Dendritic cell treated with granulocyte-macrophage colony-stimulating factor and Interleukin-4, amounts not matched to agents 40 ng/mL and 50 ng/mL, for 4 days (primary cell): ENCODE data around the gene LRRC75A.

Source experiments
- H3K27ac Mint-ChIP-seq: one replicate; pipeline ENCODE4 v1.8.0; 2022; ENCODE audit warnings: mild to moderate bottlenecking, mixed read lengths
- H3K27me3 Mint-ChIP-seq: one replicate; pipeline ENCODE4 v1.8.0; 2022; ENCODE audit warnings: mild to moderate bottlenecking, mixed read lengths
- H3K36me3 Mint-ChIP-seq: one replicate; pipeline ENCODE4 v1.8.0; 2022; ENCODE audit warnings: low read depth, mixed read lengths
- H3K4me1 Mint-ChIP-seq: one replicate; pipeline ENCODE4 v1.8.0; 2022; ENCODE audit warnings: low read depth, mixed read lengths
- H3K4me3 Mint-ChIP-seq: one replicate; pipeline ENCODE4 v1.8.0; 2022; ENCODE audit warnings: mild to moderate bottlenecking, moderate library complexity, mixed read lengths
- H3K9me3 Mint-ChIP-seq: one replicate; pipeline ENCODE4 v1.8.0; 2022; ENCODE audit warnings: mixed read lengths
- intact Hi-C: fragments of 100-400 bp; cut with micrococcal nuclease; formaldehyde crosslinking; loops from one replicate; pipeline ENCODE4 v1.15.0; 2022

LRRC75A gene

GRCh38 chr17:16507918-16508533 is 16.0 kb upstream of the LRRC75A start:
- H3K4me3 Mint-ChIP-seq = no peak overlapping the region
- intact Hi-C loops = no loop called here
- no peak overlapping the region for H3K27ac Mint-ChIP-seq
- no peaks in the 10 kb centered on the region for H3K36me3 Mint-ChIP-seq
- no peaks in the 10 kb centered on the region for H3K27me3 Mint-ChIP-seq
- peaks cover 39% of the 10 kb centered on the region for H3K4me1 Mint-ChIP-seq
- H3K9me3 Mint-ChIP-seq = no peaks in the 10 kb centered on the region

GRCh38 chr17:16506188-16506587 is 14.2 kb upstream of the LRRC75A start:
- H3K27me3 Mint-ChIP-seq = peaks cover under 1% of the 10 kb centered on the region
- H3K4me1 Mint-ChIP-seq = peaks cover 23% of the 10 kb centered on the region
- H3K36me3 Mint-ChIP-seq = no peaks in the 10 kb centered on the region
- intact Hi-C loops = no loop called here
- no peak overlapping the region for H3K27ac Mint-ChIP-seq
- H3K4me3 Mint-ChIP-seq = no peak overlapping the region
- H3K9me3 Mint-ChIP-seq = no peaks in the 10 kb centered on the region

DNA sequence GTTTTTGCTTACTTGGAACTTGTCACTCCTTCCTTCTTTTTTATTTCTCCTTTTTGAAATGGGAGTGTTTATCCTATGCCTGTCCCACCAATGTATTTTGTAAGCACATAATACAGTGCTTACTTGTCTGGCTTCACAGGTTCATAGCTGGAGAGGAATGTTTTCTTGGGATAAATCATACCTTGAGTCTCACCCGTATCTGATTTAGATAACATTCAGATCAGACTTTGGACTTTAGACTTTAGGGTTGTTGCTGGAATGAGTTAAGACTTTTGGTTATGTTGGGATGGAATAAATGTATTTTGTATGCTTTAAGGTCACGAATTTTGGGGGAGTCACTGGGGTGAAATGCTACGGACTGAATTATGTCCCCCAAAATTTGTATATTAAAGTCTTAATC is 13.0 kb upstream of the LRRC75A start:
- Mint-ChIP-seq H3K9me3 (no peaks in the 10 kb centered on the region), H3K36me3 (no peaks in the 10 kb centered on the region), H3K27ac (no peak overlapping the region), H3K27me3 (peaks cover 3% of the 10 kb centered on the region), H3K4me3 (no peak overlapping the region), H3K4me1 (peaks cover 14% of the 10 kb centered on the region)
- intact Hi-C loops = no loop called here

- Mint-ChIP-seq H3K4me3 (no peak overlapping the region), H3K36me3 (no peaks in the 10 kb centered on the region), H3K27me3 (peaks cover 61% of the 10 kb centered on the region), H3K9me3 (no peaks in the 10 kb centered on the region), H3K27ac (no peak overlapping the region), H3K4me1 (peaks cover 6% of the 10 kb centered on the region)
- intact Hi-C loops = no loop called here
These were observed 5.0 kb upstream of the LRRC75A start for GRCh38 chr17:16496820-16497489.

- intact Hi-C loops = no loop called here
- Mint-ChIP-seq H3K9me3 (no peaks in the 10 kb centered on the region), H3K4me3 (no peak overlapping the region), H3K27ac (no peak overlapping the region), H3K36me3 (no peaks in the 10 kb centered on the region), H3K4me1 (peaks cover 8% of the 10 kb centered on the region), H3K27me3 (peaks cover 63% of the 10 kb centered on the region)
These were observed 4.2 kb upstream of the LRRC75A start for GRCh38 chr17:16495980-16496819.

DNA sequence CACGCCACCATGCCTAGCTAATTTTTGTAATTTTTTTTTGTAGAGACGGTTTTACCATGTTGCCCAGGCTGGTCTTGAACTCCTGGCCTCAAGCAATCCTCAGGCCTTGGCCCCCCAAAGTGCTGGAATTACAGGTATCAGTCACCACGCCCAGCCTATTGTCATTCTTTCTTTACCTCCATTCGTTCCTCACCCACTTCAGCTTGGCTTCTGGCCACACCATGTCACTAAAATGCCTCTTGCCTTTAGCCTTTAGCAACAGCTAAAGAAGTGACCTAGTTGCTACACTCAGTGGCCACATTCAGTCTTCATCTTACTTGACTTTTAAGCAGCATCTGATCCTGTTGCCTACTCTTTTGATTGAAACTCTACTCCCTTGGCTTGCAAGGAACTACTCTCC is 3.6 kb upstream of the LRRC75A start:
- Mint-ChIP-seq H3K27me3 (peaks cover 67% of the 10 kb centered on the region), H3K4me3 (no peak overlapping the region), H3K27ac (no peak overlapping the region), H3K9me3 (no peaks in the 10 kb centered on the region), H3K4me1 (peaks cover 11% of the 10 kb centered on the region), H3K36me3 (no peaks in the 10 kb centered on the region)
- intact Hi-C loops = no loop called here

GRCh38 chr17:16494059-16494458 is 2.1 kb upstream of the LRRC75A start:
- Mint-ChIP-seq H3K4me1 (peaks cover 11% of the 10 kb centered on the region), H3K9me3 (no peaks in the 10 kb centered on the region), H3K27ac (no peak overlapping the region), H3K36me3 (no peaks in the 10 kb centered on the region), H3K27me3 (peaks cover 81% of the 10 kb centered on the region), H3K4me3 (no peak overlapping the region)
- intact Hi-C loops = no loop called here

DNA sequence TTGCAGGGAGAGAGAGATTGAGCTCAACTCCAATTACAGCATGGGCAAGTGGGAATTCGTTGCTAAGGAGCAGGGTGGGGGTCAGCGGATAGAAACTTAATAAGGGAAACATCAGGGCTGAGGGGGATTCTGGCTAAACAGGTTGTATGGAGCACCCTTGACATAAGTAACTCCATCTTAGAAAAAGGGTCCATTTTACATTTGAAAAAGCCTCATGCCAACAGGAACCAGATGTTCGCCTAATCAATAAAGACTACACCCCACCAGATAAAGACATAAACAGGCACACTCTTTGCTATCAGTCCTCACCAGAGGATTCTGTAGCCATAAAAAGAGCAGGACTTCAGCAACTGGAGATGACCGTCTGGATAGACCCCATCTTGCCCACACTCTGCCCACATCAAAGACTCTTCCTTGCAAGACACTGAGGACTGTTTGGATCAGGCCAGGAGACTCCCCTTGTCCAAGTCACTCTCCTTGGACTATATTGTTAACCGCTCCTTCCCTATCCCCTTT is 1.6 kb upstream of the LRRC75A start:
- no peaks in the 10 kb centered on the region for H3K9me3 Mint-ChIP-seq
- intact Hi-C loops = no loop called here
- peaks cover 11% of the 10 kb centered on the region for H3K4me1 Mint-ChIP-seq
- peaks cover 84% of the 10 kb centered on the region for H3K27me3 Mint-ChIP-seq
- no peak overlapping the region for H3K4me3 Mint-ChIP-seq
- no peak overlapping the region for H3K27ac Mint-ChIP-seq
- no peaks in the 10 kb centered on the region for H3K36me3 Mint-ChIP-seq

DNA sequence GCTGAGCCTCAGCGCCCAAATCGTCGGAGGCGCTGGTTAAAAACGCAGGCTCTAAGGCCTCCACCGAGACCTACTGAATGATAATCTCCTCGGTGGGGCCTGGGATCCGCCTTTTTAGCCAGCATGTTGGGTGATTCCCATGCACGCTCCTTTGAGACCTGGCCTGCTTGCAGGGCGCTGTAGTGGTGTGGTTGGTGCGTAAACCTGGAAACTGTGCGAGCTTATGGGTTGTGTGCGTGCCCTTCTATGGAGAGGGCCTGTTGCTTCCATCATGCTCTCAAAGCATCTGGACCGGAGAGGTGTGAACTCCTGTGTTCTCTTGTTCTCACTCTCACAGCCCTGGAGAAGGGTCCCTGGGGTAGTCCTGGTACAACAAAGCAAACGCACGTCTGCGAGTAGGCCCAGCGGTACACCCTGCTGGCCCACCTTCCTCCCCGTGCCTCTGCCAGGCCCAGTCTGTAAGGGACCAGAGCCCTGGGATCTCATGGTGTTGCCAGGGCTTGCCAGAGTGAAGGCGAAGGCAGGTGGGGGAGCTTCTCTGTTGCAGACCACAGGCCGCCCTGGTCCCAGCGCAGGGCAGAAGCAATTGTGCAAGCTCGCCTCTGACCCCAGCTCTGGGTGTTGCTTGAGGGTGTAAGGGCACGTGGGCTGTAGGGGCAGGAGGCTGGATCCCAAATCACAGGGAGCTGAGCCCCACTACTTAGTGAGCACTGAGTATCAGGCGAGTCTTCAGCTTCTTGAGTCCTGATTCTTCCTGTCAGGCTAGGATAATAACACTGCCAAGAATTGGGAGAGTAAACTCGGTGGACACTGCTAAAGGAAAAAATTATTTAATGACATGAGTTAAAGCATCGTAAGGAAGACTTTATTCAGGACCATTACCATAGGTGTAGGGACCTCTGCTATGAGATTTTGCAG is 879 bp upstream of the LRRC75A start:
- intact Hi-C loops = no loop called here

DNA sequence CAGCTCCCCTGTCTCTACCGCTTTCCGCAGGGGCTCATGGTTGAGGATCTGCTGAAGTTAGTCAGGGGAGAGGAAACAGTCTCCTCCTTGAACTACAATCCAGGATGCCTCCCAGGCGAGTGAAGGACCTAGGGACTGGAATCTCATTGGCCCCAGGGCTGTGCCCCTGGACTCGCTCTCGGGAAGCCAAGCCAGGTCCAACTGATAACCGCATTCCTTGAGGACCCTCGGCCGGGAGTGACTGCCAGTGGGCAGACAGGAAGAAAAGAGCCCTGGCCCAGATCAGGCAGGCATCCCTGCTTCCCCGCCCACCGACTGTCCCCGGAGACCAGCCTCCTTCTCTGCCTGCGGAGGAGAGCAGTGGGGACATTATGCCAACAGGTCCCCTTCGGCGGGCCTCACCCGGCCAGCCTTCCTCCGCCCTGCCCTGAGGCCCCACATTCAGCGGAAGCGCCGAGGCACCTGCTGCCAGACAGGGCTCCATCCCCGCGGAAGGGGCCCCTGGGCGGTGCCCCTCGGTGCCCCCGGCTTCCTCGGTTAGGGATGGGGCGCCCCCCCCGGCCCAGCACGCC is 776 bp downstream of the LRRC75A start:
- Mint-ChIP-seq H3K4me1 (peaks cover 19% of the 10 kb centered on the region), H3K4me3 (peak overlapping the region; percentile 33), H3K9me3 (no peaks in the 10 kb centered on the region), H3K27me3 (peaks cover 76% of the 10 kb centered on the region), H3K36me3 (no peaks in the 10 kb centered on the region), H3K27ac (no peak overlapping the region)
- intact Hi-C loops = no loop called here

More for the DNA sequence above, 879 bp upstream of the LRRC75A start:
- H3K4me1 Mint-ChIP-seq = peaks cover 11% of the 10 kb centered on the region
- H3K9me3 Mint-ChIP-seq = no peaks in the 10 kb centered on the region
- peak overlapping the region; percentile 55 for H3K4me3 Mint-ChIP-seq
- no peak overlapping the region for H3K27ac Mint-ChIP-seq
- H3K27me3 Mint-ChIP-seq = peaks cover 78% of the 10 kb centered on the region
- no peaks in the 10 kb centered on the region for H3K36me3 Mint-ChIP-seq

DNA sequence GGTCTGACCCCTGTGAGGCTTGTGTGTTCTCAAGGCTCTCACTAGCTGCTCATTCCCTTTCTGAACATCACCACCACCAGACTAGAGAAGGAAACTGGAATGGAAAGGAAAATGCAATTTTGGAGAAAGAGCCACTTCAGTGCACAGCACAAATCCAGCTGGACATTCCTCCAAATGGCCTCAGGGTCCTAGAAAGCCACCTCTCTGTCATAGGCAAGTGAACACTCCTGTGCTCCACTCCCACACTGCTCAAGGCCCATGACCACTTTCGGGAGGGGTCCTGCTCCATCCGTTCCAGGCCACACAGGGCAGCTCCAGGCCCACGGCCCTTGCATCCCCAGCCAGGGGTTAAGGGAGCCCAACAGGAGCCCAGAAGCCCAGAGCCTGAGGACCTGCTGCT is 2.6 kb downstream of the LRRC75A start:
- Mint-ChIP-seq H3K9me3 (no peaks in the 10 kb centered on the region), H3K4me1 (peaks cover 28% of the 10 kb centered on the region), H3K36me3 (no peaks in the 10 kb centered on the region), H3K27ac (no peak overlapping the region), H3K27me3 (peaks cover 71% of the 10 kb centered on the region), H3K4me3 (no peak overlapping the region)
- intact Hi-C loops = no loop called here

- H3K27ac Mint-ChIP-seq = no peak overlapping the region
- intact Hi-C loops = no loop called here
- peaks cover 71% of the 10 kb centered on the region for H3K27me3 Mint-ChIP-seq
- H3K4me1 Mint-ChIP-seq = peaks cover 28% of the 10 kb centered on the region
- H3K4me3 Mint-ChIP-seq = no peak overlapping the region
- H3K9me3 Mint-ChIP-seq = no peaks in the 10 kb centered on the region
- H3K36me3 Mint-ChIP-seq = no peaks in the 10 kb centered on the region
These were observed 3.0 kb downstream of the LRRC75A start for GRCh38 chr17:16488968-16489337.
